ENCODE results near the gene CFDP1.

- TF ChIP-seq CTCF (IDR thresholded peaks at IDR 0.05) (no peak), POLR2A (IDR thresholded peaks at IDR 0.05) (no peak)
These were observed 125.8 kb downstream of the CFDP1 start for GRCh38 chr16:75307506-75307905.

All from adrenal gland (tissue), 5 donors.